Smooth muscle cell of the brain vasculature (primary cell): ENCODE data around the gene TAF1D.
"Not testable (repeated sequence)": the region's sequence is repeated elsewhere in the genome, so short reads cannot be mapped to it uniquely, and the experiment has no call there.

Source experiments
- DNase-seq: peaks from one replicate; pipeline ENCODE4 v3.0.0-alpha.2; 2012; ENCODE audit warnings: low read depth, low spot score

Gene TAF1D

DNA sequence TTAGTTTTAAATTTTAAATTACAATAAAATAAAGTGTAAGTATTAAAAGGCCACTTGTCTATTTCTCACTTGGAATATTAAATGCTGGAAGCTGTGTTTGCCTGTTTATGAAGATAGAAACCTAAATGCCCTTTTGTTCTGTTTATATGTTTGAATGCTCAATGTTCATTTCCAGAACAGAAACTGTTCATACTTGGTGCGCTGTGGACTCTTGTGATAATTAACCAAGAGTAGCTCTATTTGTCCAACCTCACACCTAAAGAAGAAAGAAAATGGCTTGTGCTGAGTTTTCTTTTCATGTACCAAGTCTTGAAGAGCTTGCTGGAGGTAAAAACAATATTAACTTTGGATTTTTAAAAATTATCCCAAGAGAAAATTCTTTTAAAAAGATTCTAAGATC, 5.8 kb upstream of the TAF1D start:
- no peak for DNase-seq

DNA sequence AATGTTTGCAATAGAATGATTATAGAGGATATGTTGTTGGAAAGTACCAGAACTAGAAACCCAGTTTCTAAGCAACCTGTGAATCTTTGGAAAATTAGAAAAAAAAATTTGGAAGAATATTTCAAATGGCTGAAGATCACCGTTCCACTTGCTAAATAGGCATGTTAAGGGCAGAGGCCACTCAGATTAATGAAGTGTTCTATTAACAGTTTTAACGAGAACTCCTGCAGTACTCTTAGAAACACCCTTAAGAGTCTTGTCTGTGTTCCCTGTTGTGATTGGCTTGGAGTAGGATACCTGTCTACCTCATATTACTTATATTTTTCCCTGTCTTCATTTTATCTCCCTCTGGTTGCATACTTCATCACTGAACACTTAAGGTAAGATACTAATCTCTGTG, 4.8 kb upstream of the TAF1D start:
- DNase-seq: no peak

DNA sequence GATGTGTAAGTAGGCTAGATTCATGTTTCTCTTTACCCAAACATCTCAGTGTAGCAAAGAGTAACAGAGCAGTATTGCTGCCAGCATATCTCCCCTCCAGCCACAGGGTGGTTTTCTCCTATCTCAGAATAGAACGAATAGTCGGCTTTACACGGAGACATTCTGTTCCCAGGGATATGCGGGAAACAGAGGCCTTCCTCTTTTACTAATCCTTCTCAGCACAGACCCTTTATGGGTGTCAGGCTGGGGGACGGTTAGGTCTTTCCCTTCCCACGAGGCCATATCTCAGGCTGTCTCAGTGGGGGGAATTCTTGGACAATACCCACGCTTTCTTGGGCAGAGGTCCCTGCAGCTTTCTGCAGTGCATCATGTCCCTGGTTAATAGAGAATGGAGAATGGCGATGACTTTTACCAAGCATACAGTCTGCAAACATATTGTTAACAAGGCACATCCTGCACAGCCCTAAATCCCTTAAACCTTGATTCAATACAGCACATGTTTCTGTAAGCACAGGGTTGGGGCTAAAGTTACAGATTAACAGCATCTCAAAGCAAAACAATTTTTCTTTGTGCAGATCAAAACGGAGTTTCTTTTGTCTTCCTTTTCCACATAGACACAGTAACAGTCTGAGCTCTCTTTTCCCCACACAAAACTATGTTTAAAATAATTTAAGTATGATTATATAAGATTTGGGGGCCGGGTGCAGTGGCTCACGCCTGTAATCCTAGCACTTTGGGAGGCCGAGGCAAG, 3.9 kb upstream of the TAF1D start:
- not testable (repeated sequence) for DNase-seq

DNA sequence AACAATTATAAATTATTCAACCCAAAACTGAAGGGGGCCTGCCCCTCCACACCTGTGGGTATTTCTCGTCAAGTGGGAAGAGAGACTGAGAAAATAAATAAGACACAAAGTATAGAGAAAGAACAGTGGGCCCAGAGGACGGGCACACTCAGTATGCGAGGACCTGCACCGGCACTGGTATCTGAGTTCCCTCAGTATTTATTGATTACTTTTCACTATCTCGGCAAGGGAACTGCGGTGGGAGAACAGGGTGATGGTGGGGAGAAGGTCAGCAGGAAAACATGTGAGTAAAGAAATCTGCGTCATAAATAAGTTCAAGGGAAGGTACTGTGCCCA, 3.3 kb upstream of the TAF1D start:
- no peak for DNase-seq

DNA sequence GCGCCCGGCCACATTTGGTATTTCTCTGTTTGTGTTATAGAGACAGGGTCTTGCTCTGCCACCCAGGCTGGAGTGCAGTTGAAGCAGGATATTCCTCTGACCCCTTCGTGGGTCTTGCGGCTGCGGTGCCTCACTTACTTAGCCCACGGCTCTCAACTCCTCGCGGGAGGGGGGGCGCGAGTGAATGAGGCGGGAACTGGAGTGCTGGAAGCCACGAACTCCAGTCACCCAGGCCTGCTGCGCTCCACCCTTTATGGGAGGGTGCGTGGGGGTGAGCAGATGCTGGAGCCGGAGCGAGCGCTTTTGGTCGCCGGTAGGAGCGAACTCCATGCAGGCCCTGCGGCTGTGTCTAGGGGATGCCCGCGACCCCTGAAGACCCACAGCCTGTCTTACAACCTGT, 2.0 kb upstream of the TAF1D start:
- DNase-seq: no peak

DNA sequence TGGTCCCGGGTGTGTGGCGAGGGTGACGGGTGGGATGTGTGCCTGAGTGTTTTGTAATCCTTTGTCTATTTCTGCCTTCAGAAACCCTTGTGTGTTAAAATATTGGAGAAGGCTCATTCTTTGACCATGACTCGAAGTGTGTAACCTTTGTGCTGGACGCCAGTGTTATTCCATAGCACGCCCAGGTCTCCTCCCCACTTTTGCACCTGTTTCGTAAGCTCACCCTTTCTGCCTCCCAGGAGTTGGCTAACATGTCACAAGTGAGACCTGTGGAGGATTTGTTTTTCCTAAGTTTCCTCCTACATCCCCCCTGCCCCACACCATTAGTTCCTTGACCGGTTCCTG, 559 bp upstream of the TAF1D start:
- DNase-seq: no peak

DNA sequence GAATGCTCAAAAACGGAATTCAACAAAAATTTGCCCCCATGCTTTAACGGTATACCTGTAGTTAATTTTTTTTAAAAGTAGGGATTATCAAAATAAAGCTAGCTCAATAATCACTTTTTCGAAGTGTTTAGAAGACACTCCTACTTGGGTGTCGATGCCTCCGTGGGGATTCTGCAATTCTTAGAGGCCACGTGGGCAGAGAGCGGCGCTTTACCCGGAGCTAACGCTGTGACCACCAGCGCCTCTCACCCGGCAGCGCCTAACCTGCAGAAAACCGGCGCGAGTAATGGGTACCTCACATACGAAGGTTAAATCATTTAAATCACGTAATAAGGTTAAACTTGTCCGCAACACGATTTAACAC, 583 bp downstream of the TAF1D start:
- DNase-seq: peak; percentile 26

DNA sequence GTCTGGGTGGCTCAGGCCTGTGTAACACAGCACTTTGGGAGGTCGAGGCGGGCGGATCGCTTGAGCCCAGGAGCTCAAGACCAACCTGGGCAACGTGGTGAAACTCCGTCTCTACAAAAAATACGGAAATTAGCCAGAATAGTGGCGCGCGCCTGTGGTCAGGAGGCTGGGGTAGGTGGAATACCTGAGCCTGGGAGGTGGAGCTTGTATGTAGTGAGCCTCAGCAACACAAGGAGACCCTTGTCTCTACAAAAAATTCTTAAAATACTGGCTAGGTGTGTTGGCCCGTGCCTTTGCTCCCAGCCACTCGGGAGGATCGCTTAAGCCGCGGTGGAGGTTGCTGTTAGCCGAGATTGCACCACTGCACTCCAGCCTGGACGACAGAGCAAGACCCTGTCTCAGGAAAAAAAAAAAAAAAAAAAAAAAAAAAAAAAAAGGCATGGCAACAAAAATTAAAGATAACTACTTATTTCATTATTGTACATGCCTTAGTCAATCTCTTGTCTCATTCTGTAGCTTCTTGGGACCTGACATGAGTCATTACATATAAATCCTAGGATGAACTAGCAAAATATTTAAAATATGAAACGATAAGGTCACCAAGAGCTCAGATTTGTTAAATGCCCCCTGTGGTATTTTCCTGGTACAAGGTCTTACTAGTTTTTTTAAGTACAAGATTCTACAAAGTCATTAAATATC, 1.1 kb downstream of the TAF1D start:
- DNase-seq: no peak

DNA sequence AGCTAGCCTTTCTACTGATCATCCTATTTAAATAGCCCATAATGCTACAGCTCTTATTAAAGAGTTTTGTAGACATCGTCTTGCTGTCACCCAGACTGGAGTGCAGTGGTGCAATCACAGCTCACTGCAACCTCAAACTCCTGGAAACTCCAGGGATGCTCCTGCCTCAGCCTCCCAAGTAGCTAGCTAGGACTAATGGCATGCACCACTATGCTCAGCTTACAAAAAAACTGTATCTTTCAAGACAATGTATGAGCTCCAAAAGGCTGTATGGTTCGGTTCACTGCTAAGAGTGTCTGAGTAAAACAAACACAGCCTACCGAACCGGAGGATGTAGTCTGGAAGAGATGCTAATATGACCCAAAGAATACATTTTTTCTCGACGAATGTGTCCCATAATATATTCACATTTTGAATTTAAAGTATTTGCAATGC, 2.6 kb downstream of the TAF1D start:
- no peak for DNase-seq

DNA sequence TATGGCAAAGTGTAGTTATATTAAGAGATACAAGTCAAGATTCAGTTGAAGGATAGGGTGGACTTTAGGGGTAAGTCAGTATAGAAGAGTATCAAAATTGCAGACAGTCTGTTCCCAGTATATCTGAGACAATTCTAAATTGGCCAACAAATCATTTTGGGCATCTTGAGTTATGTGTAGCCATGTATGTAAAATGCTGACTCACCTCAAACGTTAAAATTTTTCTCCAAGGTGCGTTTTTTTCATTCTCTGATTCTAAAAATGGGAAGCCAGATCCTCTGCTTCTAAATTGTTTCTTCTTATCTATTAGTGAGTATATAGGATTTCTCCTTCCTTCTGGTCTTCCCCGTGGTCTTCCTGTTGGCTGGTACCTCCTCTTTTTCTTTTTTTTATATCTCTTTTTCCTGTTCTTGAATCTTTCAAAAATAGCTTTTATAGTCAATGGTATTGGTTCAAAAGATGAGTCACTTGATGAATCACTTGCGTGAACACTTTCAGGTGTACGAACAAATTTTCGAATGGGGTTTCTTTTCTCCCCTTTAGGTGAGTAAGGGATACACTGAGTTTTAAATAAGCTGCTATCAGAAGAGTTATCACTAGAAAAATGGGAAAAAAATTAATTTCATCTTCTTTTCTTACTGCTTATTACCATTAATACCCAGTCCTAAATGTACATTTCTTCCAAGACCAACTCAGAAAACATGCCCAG, 3.2 kb downstream of the TAF1D start:
- DNase-seq: no peak

DNA sequence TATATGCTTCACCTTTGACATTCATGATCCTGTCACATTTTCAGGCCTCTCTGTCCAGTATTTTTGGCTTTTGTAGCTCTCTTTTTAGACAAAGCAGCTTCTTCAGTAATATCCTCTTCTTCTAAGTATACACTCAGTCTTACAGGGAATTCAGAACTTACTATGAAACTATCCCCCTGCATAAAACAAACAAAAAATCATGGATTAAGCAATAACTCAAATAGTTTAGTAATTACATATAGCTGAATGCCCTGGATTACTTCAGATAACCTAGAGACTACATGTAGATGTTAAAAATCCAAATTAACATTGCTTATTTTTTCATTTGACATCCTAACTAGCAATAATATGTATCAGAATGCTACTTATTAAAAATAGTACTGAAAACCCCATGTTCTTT, 5.2 kb downstream of the TAF1D start:
- no peak for DNase-seq

DNA sequence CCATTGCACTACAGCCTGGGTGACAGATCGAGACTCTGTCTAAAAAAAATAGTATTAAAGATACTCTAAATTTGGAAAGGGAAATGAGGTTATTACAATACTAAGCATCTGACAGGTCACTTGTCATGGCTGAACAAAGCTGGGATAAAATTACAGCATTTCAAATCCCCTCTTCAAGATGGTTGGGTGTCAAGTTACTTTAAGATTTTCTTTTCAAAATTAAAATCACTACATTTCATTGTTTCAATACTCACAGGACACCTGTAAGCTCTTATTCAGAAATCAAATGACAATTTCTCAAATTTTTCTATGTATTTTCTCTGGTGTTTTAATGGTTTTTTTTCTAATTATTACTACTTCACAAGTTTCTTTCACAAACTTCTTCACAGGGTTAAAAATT, 5.7 kb downstream of the TAF1D start:
- no peak for DNase-seq

DNA sequence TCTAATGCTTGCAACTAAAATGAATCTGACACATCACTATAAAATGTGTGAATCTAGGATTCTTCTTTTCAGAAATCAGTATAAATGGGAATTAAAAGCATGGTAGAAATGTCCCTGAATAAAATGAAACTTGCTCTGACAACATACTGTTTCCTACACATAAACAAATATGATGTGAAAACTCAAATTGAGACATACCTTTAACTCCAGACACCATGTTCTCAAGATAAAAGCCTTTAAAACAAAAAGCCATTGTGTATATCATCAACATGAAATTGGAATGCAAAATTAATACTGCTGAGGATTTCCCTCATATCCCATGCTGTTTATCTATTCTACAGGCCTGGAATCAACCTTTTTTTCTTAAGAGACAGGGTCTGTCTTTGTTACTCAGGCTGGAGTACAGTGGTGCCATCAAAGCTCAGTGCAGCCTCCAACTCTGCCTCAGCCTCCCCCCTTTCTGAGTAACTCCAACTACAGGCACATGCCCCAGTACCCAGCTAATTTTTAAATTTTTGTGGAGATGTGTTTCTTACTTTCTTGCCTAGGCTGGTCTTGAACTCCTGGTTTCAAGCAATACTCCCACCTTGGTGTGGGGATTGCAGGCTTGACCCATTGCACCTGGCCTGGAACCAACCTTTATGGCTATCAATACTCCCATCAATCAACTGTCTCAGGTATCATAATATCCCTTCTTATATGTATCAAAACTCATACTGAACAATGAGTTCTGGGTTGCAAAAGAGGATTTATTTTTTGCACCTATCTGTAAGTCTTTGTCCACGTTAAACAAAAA, 6.7 kb downstream of the TAF1D start:
- no peak for DNase-seq

DNA sequence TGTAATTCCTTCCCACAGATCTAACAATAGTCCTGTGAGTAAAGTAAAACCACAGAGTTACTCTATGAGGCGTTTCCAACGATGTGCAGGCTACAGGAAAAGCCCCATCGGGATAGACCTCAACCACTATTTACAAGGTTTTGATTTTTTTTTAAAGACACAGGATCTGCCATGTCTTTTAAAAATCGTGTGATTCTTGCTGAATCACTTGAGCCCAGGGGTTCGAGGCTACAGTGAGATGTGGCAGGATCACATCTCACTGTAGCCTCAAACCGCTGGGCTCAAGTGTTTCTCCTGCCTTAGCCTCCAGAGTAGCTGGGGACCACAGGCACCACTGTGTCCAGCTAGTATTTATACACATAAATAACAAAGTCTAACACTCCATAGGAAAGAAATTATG, 7.8 kb downstream of the TAF1D start:
- no peak for DNase-seq

DNA sequence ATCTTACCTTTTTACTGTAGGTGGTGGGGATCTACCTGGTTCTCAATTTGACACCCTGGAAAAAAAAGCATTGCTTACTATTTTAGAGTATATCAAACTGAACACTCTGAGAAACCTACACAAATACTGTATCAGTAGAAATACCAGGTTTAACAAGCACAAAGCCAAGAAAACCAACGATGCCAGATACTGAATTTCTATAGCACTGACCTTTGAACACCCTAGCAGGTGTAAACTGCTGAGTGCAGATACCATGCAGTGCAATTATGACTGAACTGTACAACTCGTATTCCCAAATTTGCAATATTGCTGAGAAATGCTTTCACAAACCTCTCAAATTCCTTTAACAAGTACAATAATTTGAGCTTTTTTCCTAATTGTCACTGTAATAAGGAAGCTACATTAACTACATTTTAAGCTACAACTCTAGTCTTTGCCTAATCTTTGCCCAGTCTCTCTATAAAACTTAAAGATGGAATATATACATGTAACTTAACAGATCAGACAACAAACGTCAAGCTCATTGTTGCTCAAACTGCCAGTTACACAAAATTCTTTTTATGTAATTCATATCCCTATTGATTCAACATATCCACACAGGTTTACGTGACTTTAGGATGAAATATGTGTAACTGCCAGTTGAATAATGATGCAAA, 8.9 kb downstream of the TAF1D start:
- no peak for DNase-seq

DNA sequence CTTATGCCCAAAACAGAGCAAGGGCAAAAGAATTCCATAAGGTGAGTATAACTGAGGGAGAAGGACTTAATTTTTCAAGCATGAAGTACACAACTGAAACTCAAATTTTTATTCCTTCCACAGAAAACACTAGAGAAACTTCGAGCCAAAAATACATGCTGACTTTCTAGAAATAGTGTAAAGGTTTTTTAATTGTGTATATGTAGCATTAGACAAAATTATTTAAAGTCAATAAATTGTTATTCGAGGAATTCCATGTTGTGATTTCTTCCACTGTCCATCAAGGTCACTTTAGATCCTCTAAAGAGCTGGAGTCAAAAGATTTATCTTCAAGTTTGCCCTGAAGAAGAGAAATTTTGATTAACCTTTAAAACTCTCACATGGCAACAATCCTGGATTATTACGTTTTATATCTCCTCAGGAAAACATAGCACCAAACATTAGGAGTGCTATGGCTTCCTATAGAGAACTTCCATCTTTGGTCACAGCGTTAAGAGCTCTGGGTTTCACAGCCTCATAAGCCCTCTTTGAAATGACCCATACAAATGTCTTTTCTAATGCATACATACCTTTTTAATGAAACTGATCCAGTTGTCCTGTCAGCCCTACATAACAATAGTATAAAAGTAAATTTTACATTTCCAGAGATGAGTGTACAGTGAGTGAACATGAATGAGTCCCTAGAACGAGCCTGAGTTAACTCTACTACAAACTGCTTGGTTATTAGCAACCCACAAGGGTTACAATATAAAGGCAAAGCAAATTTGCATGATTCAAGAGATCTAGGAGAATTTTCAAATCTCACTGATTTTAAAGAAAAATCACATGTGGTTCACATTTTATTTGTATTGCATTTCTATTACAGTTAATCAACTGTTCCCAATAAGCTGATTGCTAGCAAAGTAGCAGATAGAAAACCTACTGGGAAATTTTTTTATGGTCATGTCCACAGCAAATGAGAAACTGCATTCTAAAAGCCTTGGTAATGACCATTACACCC, 10.9 kb downstream of the TAF1D start:
- no peak for DNase-seq

DNA sequence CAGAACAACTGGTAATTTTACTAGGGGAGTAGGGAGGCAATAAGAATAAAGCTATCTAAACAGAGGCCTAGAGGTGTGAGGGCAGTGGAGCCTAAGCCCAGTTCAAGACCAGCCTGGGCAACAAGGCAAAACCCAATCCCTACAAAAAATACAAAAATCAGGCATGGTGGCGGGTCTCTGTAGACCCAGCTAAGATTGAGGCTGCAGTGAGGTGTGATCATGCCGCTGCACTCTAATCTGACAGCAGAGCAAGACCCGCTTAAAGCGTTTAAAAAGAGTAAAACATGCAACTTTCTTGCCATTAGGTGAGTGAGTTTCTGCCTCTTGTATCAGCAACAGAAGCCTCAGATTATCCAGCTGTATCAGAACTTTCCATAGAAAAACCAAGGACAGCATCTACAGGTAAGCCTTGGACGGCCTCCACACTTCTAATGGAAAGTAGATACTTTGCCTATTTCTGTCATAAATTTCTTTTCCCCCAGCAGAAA, 12.1 kb downstream of the TAF1D start:
- no peak for DNase-seq

DNA sequence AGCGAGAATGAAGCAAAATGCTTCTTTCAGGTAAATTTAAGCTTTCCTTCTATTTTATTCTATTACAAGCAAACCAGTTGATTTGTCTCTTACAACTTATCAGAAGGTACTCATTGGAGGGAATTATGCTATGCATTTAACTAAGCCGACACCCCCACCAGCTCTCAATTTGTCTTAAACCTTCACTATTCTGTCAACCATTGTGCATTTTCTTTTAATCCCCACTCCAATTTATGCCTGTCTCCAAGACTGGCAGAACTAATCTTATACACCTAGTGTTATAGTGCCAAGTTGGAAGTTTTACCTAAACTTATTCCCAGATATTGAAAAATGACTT, 12.5 kb downstream of the TAF1D start:
- no peak for DNase-seq

DNA sequence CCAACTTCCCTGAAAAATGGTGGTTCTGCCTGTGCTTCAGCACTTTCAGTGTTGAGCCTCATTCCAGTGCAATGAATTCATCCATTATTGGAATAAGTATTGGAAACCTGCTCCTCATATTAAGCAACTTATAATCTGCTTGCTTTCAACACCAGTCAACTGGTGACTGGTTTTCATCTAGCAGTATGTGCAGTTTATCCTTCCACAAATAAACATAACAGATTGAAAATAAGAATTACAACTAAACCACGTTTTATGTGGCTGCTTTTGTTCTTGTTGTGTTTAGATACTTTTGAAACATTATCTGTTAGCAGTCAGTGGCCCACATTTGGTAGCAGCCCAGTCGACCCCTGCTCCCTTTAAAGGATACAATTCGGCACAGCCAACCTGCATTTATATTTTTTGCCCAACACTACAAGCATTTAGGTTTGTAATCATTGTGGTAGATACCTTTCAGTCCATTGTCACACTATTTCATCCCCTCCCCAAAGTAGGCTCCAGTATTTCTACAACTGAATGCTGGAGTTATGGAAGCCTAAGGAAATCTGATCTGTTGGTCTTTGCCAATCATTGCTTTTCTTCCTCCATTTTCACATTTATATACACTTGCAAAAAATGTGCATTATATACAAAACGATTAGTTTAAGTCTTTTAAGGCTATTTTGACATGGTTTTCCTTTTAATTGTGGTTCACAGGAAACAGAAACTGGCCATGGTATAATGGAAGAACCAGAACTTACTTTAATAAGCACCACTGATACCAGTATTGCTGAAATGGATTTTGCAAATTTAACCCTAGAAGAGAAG, 13.1 kb downstream of the TAF1D start:
- DNase-seq: no peak

DNA sequence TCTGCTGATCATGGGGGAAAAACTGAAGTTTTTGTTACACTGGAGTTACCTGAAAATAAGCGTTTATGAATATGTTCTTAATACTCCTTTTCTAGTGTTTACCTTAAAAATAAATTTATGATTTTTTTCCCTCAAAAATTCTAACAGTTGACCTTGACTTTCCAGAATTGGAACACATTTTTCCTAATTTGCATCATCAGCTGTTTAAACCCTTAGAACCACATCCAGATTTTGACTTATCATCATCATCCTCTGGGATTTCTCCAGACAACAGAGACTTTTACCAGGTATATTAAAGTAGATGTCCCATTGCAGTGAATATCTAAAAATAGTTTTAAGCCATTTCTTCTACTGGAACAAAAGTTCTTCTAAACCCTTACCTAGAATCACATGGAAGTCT, 17.2 kb downstream of the TAF1D start:
- no peak for DNase-seq
